IPS-15b (cell line): ENCODE results near the gene ALKBH5.
A peak's percentile ranks its signal among the peaks of the same experiment; 100 is the strongest.

Experiments used
- H3K27me3 ChIP-seq: one replicate; pipeline ENCODE4 v1.6.1; 2013; ENCODE audit warnings: low read length; ENCODE audit not compliant: control insufficient read depth, insufficient read depth
- H3K36me3 ChIP-seq: one replicate; pipeline ENCODE4 v1.6.1; 2013; ENCODE audit warnings: low read length; ENCODE audit not compliant: control insufficient read depth, insufficient read depth
- H3K4me1 ChIP-seq: one replicate; pipeline ENCODE4 v1.6.1; 2013; ENCODE audit warnings: mild to moderate bottlenecking, low read length; ENCODE audit not compliant: control insufficient read depth, insufficient read depth
- H3K4me3 ChIP-seq: one replicate; pipeline ENCODE4 v1.5.1; 2013; ENCODE audit warnings: low read depth, low read length
- H3K9ac ChIP-seq: one replicate; pipeline ENCODE4 v1.6.1; 2013; ENCODE audit warnings: low read depth, mild to moderate bottlenecking, low read length
- H3K9me3 ChIP-seq: one replicate; pipeline ENCODE4 v1.6.1; 2013; ENCODE audit warnings: mild to moderate bottlenecking, low read length; ENCODE audit not compliant: control insufficient read depth, insufficient read depth

Gene ALKBH5

DNA sequence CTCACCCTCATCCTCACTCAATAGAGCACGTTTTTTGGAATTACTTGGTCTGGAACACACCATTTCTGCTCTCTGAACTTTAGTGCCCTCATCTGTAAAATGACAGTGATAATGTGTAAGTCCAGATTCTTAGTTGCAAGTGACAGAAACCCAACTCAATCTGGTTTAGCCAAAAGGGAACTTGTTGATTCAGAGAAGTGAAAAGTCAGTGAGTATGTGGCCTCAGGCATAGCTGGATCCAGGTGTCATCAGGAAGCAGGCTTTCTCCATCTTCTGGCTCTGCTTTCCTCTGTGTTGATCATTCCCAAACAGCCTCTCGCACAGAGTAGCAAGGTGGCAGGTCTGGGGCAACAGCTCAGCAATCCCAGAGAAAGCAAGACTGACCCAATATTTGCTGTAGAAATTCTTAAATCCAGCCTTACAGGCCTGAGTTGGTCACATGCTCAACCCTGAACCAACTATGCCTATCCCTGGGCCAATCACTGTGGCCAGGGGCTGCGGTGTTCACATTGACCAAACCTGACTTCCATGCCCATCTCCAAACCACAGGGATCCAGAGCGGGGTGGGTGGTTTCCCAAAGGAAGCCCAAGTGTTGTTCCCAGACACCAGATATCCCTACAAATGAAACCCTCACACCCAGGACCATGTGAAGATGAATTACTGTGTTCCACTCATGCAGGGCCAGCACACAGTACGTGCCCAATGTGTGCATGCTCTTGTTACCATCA lies 23.3 kb upstream of the ALKBH5 start:
- H3K9ac ChIP-seq, result peak overlapping the region; percentile 12
- H3K4me1 ChIP-seq, result no peaks in the 10 kb centered on the region
- H3K9me3 ChIP-seq, result no peaks in the 10 kb centered on the region
- H3K4me3 ChIP-seq, result no peak overlapping the region
- no peaks in the 10 kb centered on the region for H3K27me3 ChIP-seq
- H3K36me3 ChIP-seq, result no peaks in the 10 kb centered on the region

DNA sequence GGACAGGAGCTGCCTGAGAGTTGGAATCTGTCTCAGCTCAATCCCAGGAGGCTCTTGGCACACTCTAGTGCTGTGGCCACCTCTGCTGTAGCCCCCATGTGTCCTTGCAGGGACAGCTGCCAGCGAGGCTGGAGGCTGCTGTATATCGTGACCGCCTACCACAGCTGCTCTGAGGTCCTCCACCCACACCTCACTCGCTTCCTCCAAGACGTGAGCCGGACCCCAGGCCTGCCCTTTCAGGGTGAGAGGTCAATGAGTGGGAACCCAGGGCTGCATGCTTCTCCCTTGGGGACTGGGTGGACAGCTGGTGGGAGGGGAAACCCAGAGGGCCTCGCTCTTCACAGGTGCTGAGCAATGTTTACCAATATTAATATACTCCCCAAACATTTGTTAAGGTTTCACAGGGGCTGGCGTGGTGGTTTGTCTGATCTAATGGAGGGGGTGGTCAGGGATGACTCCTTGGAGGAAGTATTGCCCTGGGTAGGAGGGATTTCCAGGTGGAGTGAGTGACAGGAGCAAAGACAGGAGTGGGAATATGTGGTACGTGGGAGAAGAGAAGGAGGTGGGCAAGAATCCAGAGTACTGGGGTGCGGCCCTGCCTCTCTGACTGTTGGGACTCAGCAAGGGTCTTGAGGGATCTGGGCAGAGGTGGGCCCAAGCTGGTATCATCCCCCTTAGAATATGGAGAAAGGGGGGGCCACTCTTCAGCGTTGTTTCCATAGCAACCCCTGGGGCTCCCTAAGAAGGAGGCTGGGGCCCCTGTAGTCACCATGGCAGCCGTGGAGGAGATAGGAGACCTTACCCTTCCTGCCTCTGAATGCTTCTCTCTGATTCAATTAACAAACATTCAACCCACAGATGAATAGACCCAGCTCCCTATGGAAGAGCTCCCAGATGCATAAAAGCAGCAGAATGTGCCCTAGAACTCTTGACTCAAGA lies 22.2 kb upstream of the ALKBH5 start:
- Histone ChIP-seq H3K9me3 (no peaks in the 10 kb centered on the region), H3K27me3 (no peaks in the 10 kb centered on the region), H3K9ac (no peak overlapping the region), H3K36me3 (no peaks in the 10 kb centered on the region), H3K4me1 (no peaks in the 10 kb centered on the region), H3K4me3 (no peak overlapping the region)

DNA sequence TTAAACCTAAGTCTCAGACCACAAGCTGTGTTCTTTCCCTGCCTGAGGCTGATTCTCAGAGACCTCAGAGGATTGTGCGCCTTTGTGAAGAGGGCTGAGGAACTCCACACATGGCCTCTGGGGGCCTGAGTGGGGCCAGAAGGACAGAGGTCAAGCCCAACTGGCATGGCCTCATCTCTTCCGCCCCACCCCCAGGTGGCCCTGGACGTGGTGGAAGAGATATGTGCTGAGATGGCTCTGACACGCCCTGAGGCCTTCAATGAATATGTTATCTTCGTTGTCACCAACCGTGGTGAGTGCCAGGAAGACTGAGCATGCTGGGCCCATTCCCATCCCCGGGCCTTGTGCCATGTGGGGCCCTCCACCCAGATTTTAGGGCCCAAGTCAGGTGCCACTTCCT lies 20.1 kb upstream of the ALKBH5 start:
- H3K27me3 ChIP-seq, result no peaks in the 10 kb centered on the region
- H3K4me1 ChIP-seq, result no peaks in the 10 kb centered on the region
- H3K4me3 ChIP-seq, result no peak overlapping the region
- H3K9ac ChIP-seq, result no peak overlapping the region
- no peaks in the 10 kb centered on the region for H3K9me3 ChIP-seq
- no peaks in the 10 kb centered on the region for H3K36me3 ChIP-seq

DNA sequence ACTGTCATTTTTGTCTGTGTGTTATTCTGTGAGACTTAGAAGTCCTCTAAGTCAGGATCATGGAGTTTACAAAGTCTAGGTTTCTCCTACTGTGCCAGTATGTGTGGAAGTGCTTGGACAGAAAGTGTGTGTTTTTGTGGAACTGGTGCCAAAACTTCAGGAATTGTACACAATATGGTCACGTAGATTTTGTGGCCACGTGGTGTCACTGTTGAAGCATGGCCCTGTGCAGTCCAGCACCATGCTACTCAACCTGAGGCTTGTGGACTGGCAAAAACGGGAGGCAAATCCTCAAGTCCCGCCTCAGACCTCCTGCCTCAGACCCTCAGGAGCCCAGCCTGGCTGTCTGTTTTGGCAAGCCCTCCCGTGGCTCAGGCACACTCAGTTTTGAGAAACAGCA lies 16.7 kb upstream of the ALKBH5 start:
- no peaks in the 10 kb centered on the region for H3K4me1 ChIP-seq
- H3K4me3 ChIP-seq, result no peak overlapping the region
- H3K27me3 ChIP-seq, result no peaks in the 10 kb centered on the region
- no peaks in the 10 kb centered on the region for H3K9me3 ChIP-seq
- H3K9ac ChIP-seq, result no peak overlapping the region
- no peaks in the 10 kb centered on the region for H3K36me3 ChIP-seq

DNA sequence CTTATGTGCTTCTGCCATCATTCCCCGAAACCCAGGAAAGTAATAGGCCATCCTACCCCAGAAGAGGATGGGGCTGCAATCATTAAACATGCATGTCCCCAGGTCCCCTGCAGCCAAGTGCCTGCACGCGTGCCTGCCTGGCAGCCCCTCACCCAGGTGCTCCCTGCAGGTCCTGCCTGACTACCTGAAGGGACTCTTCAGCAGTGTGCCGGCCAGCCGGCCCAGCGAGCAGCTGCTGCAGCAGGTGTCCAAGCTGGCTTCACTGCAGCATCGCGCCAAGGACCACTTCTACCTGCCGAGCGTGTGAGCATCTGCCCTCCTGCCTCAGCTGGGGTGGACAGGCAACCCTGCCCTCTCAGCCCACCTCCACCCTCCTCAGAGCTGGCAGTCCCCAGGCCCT lies 16.2 kb upstream of the ALKBH5 start:
- no peaks in the 10 kb centered on the region for H3K9me3 ChIP-seq
- H3K36me3 ChIP-seq, result no peaks in the 10 kb centered on the region
- H3K9ac ChIP-seq, result no peak overlapping the region
- no peak overlapping the region for H3K4me3 ChIP-seq
- H3K4me1 ChIP-seq, result no peaks in the 10 kb centered on the region
- no peaks in the 10 kb centered on the region for H3K27me3 ChIP-seq

DNA sequence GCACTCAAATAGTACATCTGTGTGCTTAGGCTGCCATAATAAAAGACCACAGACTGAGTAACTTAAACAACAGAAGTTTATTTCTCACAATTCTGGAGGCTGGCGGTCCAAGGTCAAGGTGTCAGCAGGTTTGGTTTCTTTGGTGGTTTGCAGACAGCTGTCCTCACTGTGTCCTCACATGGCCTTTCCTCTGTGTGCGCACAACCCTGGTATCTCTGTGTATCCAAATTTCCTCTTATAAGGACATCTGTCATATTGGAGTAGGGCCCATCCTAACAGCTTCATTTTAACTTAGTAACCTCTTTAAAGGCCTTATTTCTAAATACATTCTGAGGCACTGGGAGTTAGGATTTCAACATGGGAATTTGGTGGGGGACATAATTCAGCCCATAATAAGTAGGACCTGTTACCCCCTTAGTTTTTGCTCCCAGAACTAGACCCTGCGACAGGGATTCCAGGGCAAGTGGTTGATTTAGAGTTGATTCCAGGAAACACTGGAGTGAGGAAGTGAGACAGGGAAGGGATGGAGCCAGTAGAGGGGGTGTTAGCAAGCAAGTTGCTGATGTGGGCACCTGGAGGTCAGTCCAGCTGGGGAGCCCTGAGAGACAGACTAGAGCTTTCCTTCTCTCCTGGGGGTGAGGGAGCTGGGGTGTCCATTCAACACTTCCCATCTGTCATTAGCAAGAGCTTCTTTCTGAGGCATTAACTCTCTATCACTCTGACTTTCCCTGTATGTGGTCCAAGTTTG lies 10.9 kb upstream of the ALKBH5 start:
- H3K4me3 ChIP-seq, result no peak overlapping the region
- H3K4me1 ChIP-seq, result no peaks in the 10 kb centered on the region
- H3K9ac ChIP-seq, result no peak overlapping the region
- H3K27me3 ChIP-seq, result no peaks in the 10 kb centered on the region
- no peaks in the 10 kb centered on the region for H3K9me3 ChIP-seq
- no peaks in the 10 kb centered on the region for H3K36me3 ChIP-seq

DNA sequence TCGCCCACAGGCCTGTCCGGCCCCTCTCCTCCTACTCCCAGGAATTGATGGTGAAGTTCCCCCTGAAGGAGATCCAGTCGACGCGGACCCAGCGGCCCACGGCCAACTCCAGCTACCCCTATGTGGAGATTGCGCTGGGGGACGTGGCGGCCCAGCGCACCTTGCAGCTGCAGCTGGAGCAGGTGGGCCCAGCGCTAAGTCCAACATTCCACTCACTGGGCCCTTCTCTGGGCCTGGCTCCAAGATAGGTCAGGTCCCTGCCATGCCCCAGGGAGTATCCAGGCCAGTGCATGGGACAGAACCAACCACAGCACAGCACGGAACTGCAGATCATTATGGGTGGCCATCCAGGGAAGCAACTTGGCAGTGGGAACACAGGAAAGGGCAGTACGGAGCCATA lies 9.9 kb upstream of the ALKBH5 start:
- no peaks in the 10 kb centered on the region for H3K4me1 ChIP-seq
- no peak overlapping the region for H3K4me3 ChIP-seq
- peak overlapping the region; percentile 37 for H3K9ac ChIP-seq
- no peaks in the 10 kb centered on the region for H3K36me3 ChIP-seq
- no peaks in the 10 kb centered on the region for H3K27me3 ChIP-seq
- no peaks in the 10 kb centered on the region for H3K9me3 ChIP-seq

DNA sequence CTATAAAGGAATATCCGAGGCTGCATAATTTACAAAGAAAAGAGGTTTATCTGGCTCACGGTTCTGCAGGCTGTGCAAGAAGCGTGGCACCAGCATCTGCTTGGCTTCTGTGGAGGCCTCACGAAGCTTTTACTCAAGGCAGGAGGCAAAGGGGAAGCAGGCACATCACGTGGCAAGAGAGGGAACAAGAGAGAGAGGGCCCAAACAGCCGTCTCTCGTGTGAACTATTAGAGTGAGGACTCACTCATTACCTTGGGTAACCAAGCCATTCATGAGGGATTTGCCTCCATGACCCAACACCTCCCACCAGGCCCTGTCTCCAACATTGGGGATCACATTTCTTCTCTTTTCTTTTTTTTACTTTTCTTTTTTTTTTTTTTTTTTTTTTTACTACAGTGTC lies 7.5 kb upstream of the ALKBH5 start:
- Histone ChIP-seq H3K9me3 (no peaks in the 10 kb centered on the region), H3K4me1 (no peaks in the 10 kb centered on the region), H3K4me3 (no peak overlapping the region)

DNA sequence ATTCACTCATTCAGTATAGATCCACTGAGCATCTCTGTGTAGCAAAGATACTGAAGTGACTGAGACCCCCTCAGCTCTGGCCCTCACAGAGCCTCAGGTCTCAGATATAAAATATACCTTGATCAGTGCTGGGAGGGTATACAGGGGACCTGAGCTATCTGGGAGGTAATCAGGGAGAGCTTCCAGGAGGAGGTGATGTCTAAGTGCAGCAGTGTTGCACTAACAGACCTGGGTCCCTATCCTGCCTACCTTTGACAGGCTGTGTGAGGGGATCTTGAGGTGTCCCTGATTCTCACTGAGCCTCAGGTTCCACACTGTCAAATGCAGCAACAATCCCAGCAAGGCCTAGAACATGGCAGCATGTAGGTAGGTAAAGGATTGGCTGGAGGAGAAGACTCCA lies 6.5 kb upstream of the ALKBH5 start:
- Histone ChIP-seq H3K9ac (no peak overlapping the region), H3K9me3 (no peaks in the 10 kb centered on the region), H3K4me3 (no peak overlapping the region), H3K4me1 (no peaks in the 10 kb centered on the region), H3K27me3 (no peaks in the 10 kb centered on the region), H3K36me3 (no peaks in the 10 kb centered on the region)

More for the DNA sequence above, 7.5 kb upstream of the ALKBH5 start:
- Histone ChIP-seq H3K27me3 (no peaks in the 10 kb centered on the region), H3K9ac (no peak overlapping the region), H3K36me3 (no peaks in the 10 kb centered on the region)

DNA sequence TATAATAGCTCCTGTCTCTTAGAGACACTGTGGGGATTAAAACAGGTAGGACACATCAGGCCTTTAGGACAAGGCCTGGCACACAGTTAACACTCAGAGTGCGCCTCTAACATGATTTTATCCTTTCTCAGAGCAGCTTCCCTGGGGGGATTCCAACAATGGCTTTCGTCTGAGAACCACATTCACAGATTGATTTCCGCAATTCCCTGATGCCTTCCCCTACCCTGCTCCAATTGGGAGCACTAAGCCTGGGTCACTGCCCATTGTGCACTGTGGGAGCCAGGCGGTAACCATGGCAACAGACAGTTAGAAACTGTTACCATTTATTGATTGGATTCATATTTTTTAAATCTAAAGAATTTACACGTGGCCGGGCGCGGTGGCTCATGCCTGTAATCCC lies 5.9 kb upstream of the ALKBH5 start:
- no peaks in the 10 kb centered on the region for H3K27me3 ChIP-seq
- H3K9ac ChIP-seq, result no peak overlapping the region
- H3K4me1 ChIP-seq, result no peaks in the 10 kb centered on the region
- no peaks in the 10 kb centered on the region for H3K9me3 ChIP-seq
- no peaks in the 10 kb centered on the region for H3K36me3 ChIP-seq
- H3K4me3 ChIP-seq, result no peak overlapping the region

DNA sequence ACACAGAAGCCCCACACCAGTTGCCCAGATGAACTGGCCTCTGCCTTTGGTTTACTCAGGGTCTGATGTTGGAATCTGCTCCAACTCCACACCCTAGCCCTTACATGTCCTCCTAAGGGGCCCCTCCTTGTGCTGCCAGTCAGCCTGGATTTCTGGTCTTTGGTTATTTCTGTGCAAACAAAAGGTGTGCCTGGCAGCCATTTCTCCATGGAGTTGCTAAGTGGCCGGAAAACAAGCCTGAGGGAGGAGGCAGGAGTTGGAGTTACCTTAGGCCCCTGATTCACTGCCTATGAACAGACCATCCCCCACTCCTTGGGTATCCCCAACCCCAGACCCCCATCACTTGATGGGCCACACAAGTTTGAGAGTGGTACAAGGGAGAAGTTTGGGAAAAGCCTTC lies 4.4 kb upstream of the ALKBH5 start:
- no peaks in the 10 kb centered on the region for H3K27me3 ChIP-seq
- H3K36me3 ChIP-seq, result no peaks in the 10 kb centered on the region
- H3K4me1 ChIP-seq, result no peaks in the 10 kb centered on the region
- no peaks in the 10 kb centered on the region for H3K9me3 ChIP-seq
- H3K9ac ChIP-seq, result no peak overlapping the region
- H3K4me3 ChIP-seq, result no peak overlapping the region
